H9 (cell line): ENCODE measurements around the gene COL4A6. TPM values are rescaled to one million over a fixed set of nuclear protein-coding genes. Genes with fewer than 3 reads are reported as not detected.

Experiments used
- DNase-seq: peaks from one replicate; pipeline ENCODE4 v3.0.0-alpha.2; 2017
- H2AFZ ChIP-seq: one replicate; pipeline ENCODE4 v1.6.1; 2013; ENCODE audit warnings: mild to moderate bottlenecking, low read length, control low read depth, moderate library complexity
- H2AK5ac ChIP-seq: 2 replicates; pipeline ENCODE4 v1.6.1; 2013; ENCODE audit warnings: low read length, control low read depth, mixed read lengths; ENCODE audit not compliant: insufficient read length
- H2BK120ac ChIP-seq: one replicate; pipeline ENCODE4 v1.6.1; 2013; ENCODE audit warnings: low read depth, mild to moderate bottlenecking, low read length, control low read depth, inconsistent platforms; ENCODE audit not compliant: poor library complexity, severe bottlenecking
- H2BK12ac ChIP-seq: 2 replicates; pipeline ENCODE4 v1.6.1; 2013; ENCODE audit warnings: low read length, control low read depth, mixed read lengths, low read depth; ENCODE audit not compliant: insufficient read length
- H2BK15ac ChIP-seq: 2 replicates; pipeline ENCODE4 v1.6.1; 2013; ENCODE audit warnings: low read depth, low read length, control low read depth
- H2BK20ac ChIP-seq: one replicate; pipeline ENCODE4 v1.6.1; 2013; ENCODE audit warnings: low read depth, mild to moderate bottlenecking, low read length, control low read depth, inconsistent platforms; ENCODE audit not compliant: poor library complexity, severe bottlenecking
- H2BK5ac ChIP-seq: 2 replicates; pipeline ENCODE4 v1.6.1; 2013; ENCODE audit warnings: low read length, control low read depth, mixed read lengths; ENCODE audit not compliant: insufficient read length
- H3K14ac ChIP-seq: 2 replicates; pipeline ENCODE4 v1.6.1; 2013; ENCODE audit warnings: low read length, control low read depth; ENCODE audit not compliant: insufficient read depth
- H3K18ac ChIP-seq: 2 replicates; pipeline ENCODE4 v1.6.1; 2013; ENCODE audit warnings: low read depth, mild to moderate bottlenecking, mixed read lengths, low read length, control low read depth; ENCODE audit not compliant: insufficient read length
- H3K23ac ChIP-seq: 2 replicates; pipeline ENCODE4 v1.6.1; 2013; ENCODE audit warnings: low read length, control low read depth, mixed read lengths, low read depth; ENCODE audit not compliant: insufficient read length
- H3K23me2 ChIP-seq: 2 replicates; pipeline ENCODE4 v1.6.1; 2013; ENCODE audit warnings: low read depth, mild to moderate bottlenecking, mixed read lengths, low read length, control low read depth; ENCODE audit not compliant: insufficient read length, poor library complexity, severe bottlenecking
- H3K27ac ChIP-seq: 2 replicates; pipeline ENCODE4 v1.5.1; 2013; ENCODE audit warnings: low read length, control low read depth, mixed read lengths, low read depth; ENCODE audit not compliant: insufficient read length
- H3K27me3 ChIP-seq: 2 replicates; pipeline ENCODE4 v1.6.1; 2013; ENCODE audit warnings: low read length, control low read depth, inconsistent platforms; ENCODE audit not compliant: insufficient read depth
- H3K4ac ChIP-seq: 2 replicates; pipeline ENCODE4 v1.6.1; 2013; ENCODE audit warnings: low read depth, mild to moderate bottlenecking, control low read depth, inconsistent platforms, low read length, moderate library complexity
- H3K4me1 ChIP-seq: 2 replicates; pipeline ENCODE4 v1.6.1; 2013; ENCODE audit warnings: low read length, control low read depth, inconsistent platforms; ENCODE audit not compliant: insufficient read depth
- H3K4me2 ChIP-seq: 2 replicates; pipeline ENCODE4 v1.6.1; 2013; ENCODE audit warnings: low read length, control low read depth, mixed read lengths; ENCODE audit not compliant: insufficient read length, insufficient read depth
- H3K56ac ChIP-seq: 2 replicates; pipeline ENCODE4 v1.6.1; 2013; ENCODE audit warnings: low read depth, mild to moderate bottlenecking, mixed read lengths, low read length, control low read depth; ENCODE audit not compliant: insufficient read length
- H3K79me1 ChIP-seq: 2 replicates; pipeline ENCODE4 v1.6.1; 2013; ENCODE audit warnings: low read depth, mild to moderate bottlenecking, moderate library complexity, low read length, control low read depth, inconsistent platforms; ENCODE audit not compliant: insufficient read depth, poor library complexity, severe bottlenecking
- H3K79me2 ChIP-seq: 2 replicates; pipeline ENCODE4 v1.6.1; 2013; ENCODE audit warnings: low read length, control low read depth, inconsistent platforms; ENCODE audit not compliant: insufficient read depth
- H3K9ac ChIP-seq: 2 replicates; pipeline ENCODE4 v1.6.1; 2013; ENCODE audit warnings: low read length, control low read depth, mixed read lengths; ENCODE audit not compliant: insufficient read length; ENCODE audit errors: extremely low read depth
- H3K9me3 ChIP-seq: one replicate; pipeline ENCODE4 v1.6.1; 2013; ENCODE audit warnings: low read depth, low read length, inconsistent platforms; ENCODE audit not compliant: control insufficient read depth
- H3T11ph ChIP-seq: one replicate; pipeline ENCODE4 v1.6.1; 2013; ENCODE audit warnings: mild to moderate bottlenecking, low read length, control low read depth, inconsistent platforms
- H4K20me1 ChIP-seq: one replicate; pipeline ENCODE4 v1.6.1; 2013; ENCODE audit not compliant: control insufficient read depth, insufficient read length, insufficient read depth
- H4K5ac ChIP-seq: 2 replicates; pipeline ENCODE4 v1.6.1; 2013; ENCODE audit warnings: low read depth, mild to moderate bottlenecking, mixed read lengths, low read length, control low read depth; ENCODE audit not compliant: insufficient read length
- H4K8ac ChIP-seq: replicated peaks from 2 replicates; pipeline ENCODE4 v1.6.1; 2013; ENCODE audit warnings: low read length, control low read depth, mixed read lengths, low read depth; ENCODE audit not compliant: insufficient read length
- H4K91ac ChIP-seq: 2 replicates; pipeline ENCODE4 v1.6.1; 2013; ENCODE audit warnings: low read depth, mild to moderate bottlenecking, moderate library complexity, mixed read lengths, low read length, control low read depth; ENCODE audit not compliant: insufficient read length
- H3K27ac Mint-ChIP-seq, 3 experiments: 2 replicates in 2 of 3; 3 replicates in 1 of 3; pipeline ENCODE4 v1.8.0; 2020 to 2021; ENCODE audit warnings: mixed read lengths in 3 of 3, mild to moderate bottlenecking in 1 of 3, moderate library complexity in 1 of 3
- H3K27me3 Mint-ChIP-seq: 2 replicates; pipeline ENCODE4 v1.8.0; 2021; ENCODE audit warnings: low read depth, mild to moderate bottlenecking, moderate library complexity, mixed read lengths
- H3K36me3 Mint-ChIP-seq, 3 experiments: 2 replicates in 2 of 3; 3 replicates in 1 of 3; pipeline ENCODE4 v1.8.0; 2020 to 2021; ENCODE audit warnings: low read depth in 3 of 3, mixed read lengths in 3 of 3; ENCODE audit not compliant: insufficient read depth in 1 of 3
- H3K4me1 Mint-ChIP-seq, 2 experiments: 2 replicates each; pipeline ENCODE4 v1.8.0; 2020; ENCODE audit warnings: mixed read lengths in 2 of 2
- H3K4me3 Mint-ChIP-seq, 2 experiments: 2 replicates in 1 of 2; 3 replicates in 1 of 2; pipeline ENCODE4 v1.8.0; 2020 to 2021; ENCODE audit warnings: mild to moderate bottlenecking in 2 of 2, mixed read lengths in 2 of 2, moderate library complexity in 1 of 2
- H3K9me3 Mint-ChIP-seq, 2 experiments: 2 replicates in 1 of 2; 3 replicates in 1 of 2; pipeline ENCODE4 v1.8.0; 2020; ENCODE audit warnings: mild to moderate bottlenecking in 2 of 2, mixed read lengths in 2 of 2, moderate library complexity in 1 of 2
- WGBS: extraction: QIAGEN DNeasy Blood & Tissue Kit; methylation state at CpG from one replicate; pipeline ENCODE4 v1.1.7; 2013; ENCODE audit warnings: missing lambda C conversion rate, low lambda C conversion rate, mixed read lengths; ENCODE audit not compliant: insufficient read length; ENCODE audit errors: extremely low coverage; 5-methylcytosine and 5-hydroxymethylcytosine counted together
- total RNA-seq: library from RNA; stranded (reverse); gene quantifications from 2 replicates; pipeline ENCODE4 v1.2.1, GENCODE V29; 2021
- TF ChIP-seq, protein P1 (sequence below): fragments of 200-600 bp; sonication (generic); conservative IDR thresholded peaks from 3 replicates; pipeline ENCODE4 v1.8.0; 2021; ENCODE audit warnings: antibody characterized with exemption, mild to moderate bottlenecking

COL4A6 gene
- total RNA-seq, 1 experiment from 2014 or later, result 16.7 TPM

DNA sequence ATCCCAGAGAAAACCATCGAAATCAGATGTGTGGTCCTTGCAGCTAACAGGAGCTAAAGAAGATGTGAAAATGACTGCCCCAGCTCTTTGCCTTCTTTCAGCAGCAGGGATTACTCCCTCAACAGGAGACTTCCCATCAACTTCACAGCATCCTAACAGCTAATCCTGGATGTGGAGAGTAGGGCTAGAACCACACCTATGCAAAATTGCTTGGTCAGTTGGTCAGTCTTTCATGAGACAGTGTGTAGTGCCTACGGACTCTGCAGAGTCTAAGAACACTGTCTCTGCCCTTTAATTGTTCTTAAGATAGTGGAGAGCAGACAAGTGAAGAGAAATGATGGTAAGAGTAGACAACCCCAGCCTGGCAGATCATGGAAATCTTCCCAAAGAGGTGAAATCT lies 133.5 kb downstream of the COL4A6 start:
- no peak overlapping the region for H2BK15ac ChIP-seq
- no peak overlapping the region for H3K4me3 Mint-ChIP-seq
- H2AFZ ChIP-seq, result no peak overlapping the region
- no peak overlapping the region for H4K91ac ChIP-seq
- no peak overlapping the region for H3K18ac ChIP-seq
- H3K27ac ChIP-seq, result no peak overlapping the region
- H3K27me3 Mint-ChIP-seq, result no peaks in the 10 kb centered on the region
- no peak overlapping the region for H3K23ac ChIP-seq
- no peak overlapping the region for H2BK120ac ChIP-seq
- H3K9ac ChIP-seq, result no peak overlapping the region
- no peaks in the 10 kb centered on the region for H3K27me3 ChIP-seq
- H3K9me3 Mint-ChIP-seq, result no peaks in the 10 kb centered on the region
- no peaks in the 10 kb centered on the region; the same call in 1 of the 2 replicates for H3K4me1 ChIP-seq
- no peak overlapping the region for H2BK5ac ChIP-seq
- no peaks in the 10 kb centered on the region for H3K79me1 ChIP-seq
- TF ChIP-seq, protein P1, sequence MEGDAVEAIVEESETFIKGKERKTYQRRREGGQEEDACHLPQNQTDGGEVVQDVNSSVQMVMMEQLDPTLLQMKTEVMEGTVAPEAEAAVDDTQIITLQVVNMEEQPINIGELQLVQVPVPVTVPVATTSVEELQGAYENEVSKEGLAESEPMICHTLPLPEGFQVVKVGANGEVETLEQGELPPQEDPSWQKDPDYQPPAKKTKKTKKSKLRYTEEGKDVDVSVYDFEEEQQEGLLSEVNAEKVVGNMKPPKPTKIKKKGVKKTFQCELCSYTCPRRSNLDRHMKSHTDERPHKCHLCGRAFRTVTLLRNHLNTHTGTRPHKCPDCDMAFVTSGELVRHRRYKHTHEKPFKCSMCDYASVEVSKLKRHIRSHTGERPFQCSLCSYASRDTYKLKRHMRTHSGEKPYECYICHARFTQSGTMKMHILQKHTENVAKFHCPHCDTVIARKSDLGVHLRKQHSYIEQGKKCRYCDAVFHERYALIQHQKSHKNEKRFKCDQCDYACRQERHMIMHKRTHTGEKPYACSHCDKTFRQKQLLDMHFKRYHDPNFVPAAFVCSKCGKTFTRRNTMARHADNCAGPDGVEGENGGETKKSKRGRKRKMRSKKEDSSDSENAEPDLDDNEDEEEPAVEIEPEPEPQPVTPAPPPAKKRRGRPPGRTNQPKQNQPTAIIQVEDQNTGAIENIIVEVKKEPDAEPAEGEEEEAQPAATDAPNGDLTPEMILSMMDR, result no peak
- no peak overlapping the region for H3K4ac ChIP-seq
- no peak overlapping the region for H2BK12ac ChIP-seq
- WGBS, result no CpG with 5 or more reads among the region's 2 CpGs
- no peaks in the 10 kb centered on the region for H3K9me3 ChIP-seq
- H4K5ac ChIP-seq, result no peak overlapping the region
- no peak overlapping the region for H3K4me2 ChIP-seq
- no peaks in the 10 kb centered on the region; a peak in 1 of 7 replicates for H3K36me3 Mint-ChIP-seq
- no peak overlapping the region for H3T11ph ChIP-seq
- H2AK5ac ChIP-seq, result no peak overlapping the region
- no peak overlapping the region for H2BK20ac ChIP-seq
- H3K23me2 ChIP-seq, result no peaks in the 10 kb centered on the region
- no peaks in the 10 kb centered on the region for H3K79me2 ChIP-seq
- H4K8ac ChIP-seq, result no peak overlapping the region
- H3K27ac Mint-ChIP-seq, result no peak overlapping the region
- H3K56ac ChIP-seq, result no peak overlapping the region
- H3K14ac ChIP-seq, result no peak overlapping the region
- DNase-seq, result no peak
- H3K4me1 Mint-ChIP-seq, result peaks cover 5 to 6% of the 10 kb centered on the region in 2 experiments
- H4K20me1 ChIP-seq, result no peaks in the 10 kb centered on the region
